Activated CD8-positive, alpha-beta memory T cell treated with anti-CD3 and anti-CD28 coated beads for 24 hours (primary cell): Measurements from ENCODE around the gene KIAA1755.

Experiments
- DNase-seq: peaks from one replicate; pipeline ENCODE4 v3.0.0-alpha.2; 2020

The KIAA1755 gene

DNA sequence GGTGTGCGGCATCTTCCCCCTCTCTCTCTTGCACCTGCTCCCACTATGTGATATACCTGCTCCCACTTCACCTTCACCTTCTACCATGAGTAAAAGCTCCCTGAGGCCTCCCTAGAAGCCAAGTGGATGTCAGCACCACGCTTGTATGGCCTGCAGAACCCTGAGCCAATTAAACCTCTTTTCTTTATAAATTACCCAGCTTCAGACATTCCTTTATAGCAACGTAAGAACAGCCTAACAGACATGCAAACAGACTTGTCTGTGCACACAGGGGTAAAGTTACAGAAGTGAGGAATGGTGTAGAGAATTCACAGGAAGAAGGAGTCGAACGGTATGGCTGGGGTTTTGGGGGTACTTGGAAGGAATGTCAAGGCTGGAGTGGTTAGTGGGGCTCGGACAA, 80.7 kb downstream of the KIAA1755 start:
- DNase-seq: no peak

DNA sequence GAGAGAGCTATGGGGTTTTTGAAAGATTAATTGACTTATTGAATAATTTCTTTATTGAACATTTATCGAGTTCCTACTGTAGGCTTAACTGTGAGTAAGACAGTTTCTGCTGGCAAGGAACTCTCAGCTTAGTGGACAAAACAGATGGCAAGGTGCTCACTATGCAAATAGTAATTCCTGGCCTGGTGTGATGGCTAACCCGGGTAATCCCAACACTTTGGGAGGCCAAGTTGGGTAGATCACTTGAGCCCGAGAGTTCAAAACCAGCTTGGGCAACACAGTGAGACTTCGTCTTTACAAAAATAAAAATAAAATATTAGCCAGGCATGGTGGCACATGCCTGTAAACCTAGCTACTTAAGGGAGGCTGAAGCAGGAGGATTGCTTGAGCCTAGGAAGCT, 82.0 kb downstream of the KIAA1755 start:
- DNase-seq: no peak

DNA sequence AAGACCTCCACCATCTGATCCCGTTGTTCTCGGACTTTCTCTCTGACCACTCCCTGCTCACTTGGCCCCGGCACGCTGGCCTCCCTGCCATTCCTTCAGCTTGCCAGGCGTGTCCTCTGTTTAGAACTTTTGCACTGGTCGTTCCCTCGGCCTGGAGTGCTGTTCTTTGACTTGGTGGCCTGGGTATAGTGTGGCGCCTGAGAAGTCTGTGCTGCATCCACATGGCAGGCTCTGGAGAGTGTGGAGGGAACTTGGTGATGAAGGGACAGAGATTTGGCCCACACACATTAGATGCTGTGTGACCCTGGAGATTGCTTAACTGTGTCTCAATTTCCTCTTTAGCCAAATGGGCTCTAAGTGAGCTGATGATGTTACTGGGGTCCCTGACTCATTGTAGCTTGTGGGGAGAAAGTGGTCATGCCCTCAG, 82.5 kb downstream of the KIAA1755 start:
- DNase-seq: no peak

DNA sequence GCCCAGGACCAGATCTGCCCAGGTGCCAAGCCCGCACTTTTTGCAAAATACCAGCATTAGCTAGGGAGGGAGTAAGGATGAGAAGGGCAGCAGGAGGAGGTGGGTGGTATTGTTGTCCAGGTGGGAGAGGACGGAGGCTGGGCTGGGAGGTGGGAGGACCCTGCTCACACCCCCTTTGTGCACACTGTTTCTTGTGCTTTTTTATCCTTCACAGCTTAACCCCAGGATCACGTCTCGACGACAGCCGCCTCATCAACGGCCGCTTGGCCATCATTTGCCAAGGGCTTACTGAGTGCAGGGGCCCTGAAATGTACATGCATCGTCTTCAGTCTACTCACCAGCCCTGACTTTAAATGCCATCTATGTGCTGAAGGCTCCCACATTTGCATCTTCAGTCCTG, 83.3 kb downstream of the KIAA1755 start:
- DNase-seq: no peak

DNA sequence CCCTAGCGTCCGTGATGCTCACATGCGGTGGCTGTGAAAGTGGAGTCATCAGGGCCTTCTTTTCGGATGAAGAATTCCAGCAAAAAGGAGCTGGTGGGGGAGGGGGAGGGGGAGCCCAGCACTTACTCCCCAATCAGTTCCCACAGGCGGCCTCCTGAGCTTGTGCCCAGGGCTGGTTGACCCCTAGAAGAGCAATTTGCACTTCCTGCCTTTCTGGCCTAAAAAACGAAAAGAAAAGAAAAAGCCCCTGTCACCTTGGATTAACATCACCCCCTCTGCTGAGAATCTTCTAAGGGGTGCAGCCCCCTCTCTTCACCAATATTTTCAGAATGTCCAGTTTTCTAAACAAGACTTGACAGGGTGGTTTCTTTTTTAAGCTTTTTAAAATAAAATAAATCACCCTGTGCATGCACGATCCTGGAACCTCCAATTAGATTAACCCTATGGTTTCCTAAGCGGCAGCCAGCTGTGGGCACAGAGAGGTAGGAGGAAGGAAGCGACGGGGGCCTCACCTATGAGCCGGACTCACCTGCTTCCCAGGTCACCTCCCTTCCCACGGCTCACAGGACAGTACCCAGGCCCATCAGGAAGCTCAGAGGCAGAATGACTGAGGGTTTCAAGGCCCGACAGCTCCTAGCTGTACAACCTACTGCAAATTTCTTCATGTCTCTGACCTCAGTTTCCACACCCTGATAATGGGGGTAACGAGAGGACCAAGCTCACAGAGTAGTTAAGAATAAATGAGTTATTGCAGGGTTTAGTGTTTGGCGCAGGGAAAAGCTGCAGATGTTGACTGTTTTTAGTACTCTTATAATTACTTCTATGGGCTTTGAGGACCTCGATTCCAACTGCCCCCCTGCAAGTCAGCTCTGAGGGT, 85.0 kb downstream of the KIAA1755 start:
- DNase-seq: no peak

DNA sequence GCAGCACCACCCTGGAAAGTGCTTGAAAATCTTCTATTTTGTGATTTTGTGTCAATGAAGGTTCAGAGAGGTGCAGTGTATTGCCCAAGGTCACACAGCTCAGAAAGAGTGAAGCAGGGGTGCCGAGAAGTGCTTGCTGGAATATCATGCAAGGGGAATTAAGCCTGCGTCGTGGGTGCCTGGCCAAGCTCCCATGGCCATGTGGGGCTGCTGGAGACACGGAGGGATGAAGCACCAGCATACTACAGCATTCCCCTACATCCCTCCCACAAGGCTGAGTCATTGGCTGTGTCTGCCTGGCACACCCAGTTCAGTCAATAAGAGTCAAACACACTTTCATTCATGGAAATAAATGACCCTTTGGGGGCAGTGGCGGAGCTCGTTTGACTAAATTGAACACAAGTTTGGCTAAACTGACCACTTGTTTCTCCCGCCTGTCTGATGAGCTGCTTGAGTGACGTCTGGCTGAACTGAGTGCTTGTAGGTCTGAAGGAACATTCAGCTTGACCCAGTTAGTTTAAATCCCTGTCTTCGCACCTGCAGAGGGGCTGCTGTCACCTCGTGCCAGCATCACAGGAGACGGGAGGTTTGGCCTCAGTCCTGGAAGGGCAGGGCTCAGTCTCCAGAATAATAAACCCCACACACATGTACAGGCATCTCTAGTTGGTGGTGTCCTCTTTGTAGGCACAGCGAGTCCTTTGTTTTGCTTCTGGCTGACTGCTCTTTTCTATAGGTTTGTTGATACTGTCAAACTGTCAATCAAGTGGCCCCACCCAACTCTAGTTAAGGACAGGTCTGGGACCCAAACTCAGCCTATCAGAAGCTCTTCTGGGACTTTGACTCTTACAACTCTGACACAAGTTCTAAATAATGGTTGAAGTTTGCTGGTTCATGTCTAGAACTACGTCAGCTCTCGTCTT, 87.0 kb downstream of the KIAA1755 start:
- no peak for DNase-seq

DNA sequence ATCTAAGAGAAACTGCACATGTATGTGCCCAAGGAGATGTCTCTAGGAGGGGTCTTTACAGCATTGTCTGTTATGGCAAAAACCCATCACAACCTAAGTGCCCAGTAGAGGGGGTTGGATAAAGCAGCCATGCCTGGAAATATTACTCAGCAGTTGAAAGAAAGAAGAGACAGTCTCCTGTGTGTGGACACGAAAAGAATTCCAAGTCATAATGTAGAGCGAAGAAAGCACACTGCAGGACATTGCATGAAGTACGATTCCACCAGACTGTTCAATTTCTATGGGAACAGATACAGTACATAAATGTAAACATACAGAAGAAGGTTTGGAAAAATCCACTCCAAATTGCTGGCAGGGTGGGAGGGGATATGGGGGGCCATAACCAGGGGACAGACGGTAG, 88.1 kb downstream of the KIAA1755 start:
- no peak for DNase-seq

DNA sequence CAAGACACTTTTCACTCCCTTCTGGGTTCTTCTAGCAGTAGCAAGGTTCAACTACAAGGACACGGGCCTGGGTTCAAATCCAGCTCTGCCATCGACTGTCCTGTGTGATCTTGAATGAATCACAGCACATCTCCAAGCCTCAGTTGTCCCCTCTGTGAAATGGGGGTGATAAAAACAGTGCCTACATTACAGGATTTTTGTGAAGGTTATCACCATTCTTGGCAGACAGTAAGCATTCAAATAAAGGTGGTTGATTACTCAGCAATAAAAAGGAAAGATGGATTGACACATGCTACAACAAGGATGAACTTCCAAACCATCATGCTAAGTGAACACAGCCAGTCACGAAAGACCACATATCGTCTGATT, 88.9 kb downstream of the KIAA1755 start:
- no peak for DNase-seq

DNA sequence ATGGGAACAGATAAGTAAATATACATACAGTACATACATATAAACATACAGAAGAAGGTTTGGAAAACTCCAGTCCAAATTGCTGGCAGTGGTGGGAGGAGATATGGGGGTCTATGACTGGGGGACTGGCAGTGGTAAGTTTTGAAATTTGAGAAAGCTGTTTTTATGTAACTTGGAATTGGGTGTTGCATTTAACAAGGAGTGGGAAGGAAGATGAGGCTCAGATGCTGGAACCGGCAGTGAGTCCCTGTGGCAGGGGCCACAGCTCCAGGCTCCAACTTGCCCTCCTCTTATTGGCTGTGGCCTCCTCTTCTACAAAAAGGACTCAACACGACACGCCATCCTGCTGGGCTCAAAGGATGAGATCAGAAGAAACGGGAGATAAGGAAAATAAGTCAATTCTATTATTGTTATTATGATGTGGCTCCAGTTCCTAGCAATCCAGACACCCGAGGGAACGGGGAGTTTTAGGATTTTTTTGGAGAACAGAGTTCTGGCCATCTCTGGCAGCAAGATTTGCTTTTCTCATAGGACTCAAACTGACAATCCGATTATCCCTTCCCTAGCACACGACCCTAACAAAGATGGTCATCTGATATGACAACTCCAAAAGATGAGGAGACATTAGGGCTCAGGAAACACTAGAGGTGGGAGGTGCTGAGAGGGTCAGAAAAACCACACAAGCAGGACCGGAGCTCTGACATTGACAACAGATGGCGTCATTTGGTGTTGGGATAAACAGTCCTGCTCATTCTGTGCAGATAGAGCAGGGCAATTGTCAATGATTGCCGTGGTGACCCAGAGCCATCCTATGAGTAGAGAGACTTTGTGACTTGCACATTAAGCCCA, 89.5 kb downstream of the KIAA1755 start:
- no peak for DNase-seq

DNA sequence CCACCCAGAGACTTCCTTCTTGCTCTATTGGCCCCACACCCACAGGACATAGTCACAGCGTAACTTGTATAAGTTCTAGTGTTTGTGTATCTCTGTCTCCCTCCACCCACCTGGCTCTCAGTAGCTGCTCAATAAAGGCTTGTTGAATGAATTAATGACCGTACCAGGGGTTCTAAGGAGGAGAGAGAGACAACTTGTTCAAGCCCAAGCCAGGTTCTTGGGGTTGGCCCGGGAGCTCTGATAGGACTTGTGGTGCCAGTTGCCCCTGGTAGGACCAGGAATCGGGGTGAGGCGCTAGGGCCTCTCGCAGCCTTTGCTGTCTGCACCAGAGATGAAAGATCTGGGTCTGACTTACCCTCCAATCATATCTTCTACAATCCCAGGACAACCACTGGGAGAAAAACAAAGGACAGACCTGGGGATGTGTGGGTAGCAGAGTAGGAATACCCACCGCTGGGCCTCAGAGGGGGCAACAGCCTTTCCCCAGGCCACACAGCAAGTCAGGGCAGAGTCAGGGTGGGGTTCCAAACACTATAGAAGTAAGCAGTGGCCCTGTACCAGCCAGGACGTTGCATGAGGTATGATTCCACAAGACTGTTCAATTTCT, 90.2 kb downstream of the KIAA1755 start:
- no peak for DNase-seq

DNA sequence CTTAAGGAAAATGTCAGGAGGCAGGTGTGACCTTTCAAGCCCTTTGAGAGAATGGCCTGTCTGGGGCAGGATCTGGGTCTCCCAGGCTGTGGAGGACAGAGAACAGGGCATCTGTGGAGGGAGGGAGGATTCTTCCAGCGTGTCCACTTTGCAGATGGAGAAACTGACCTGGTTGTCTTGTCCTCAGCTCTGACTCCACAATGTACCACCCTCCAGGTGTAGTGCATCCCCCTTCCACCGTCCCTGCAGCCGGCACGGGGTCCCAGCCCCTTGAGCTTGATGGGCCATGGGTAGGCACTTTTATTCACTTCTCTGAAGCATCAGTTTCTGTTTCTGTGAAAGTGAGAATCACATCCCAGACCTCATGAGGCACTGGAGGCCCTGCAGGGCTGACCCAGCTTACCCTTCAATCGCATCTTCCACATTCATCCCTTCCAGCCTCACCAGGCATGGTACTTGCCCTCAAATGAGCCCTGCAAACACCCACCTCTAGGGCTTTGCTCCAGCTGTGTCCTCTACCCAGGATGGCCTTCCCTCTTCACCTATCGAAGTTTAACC, 90.8 kb downstream of the KIAA1755 start:
- no peak for DNase-seq

DNA sequence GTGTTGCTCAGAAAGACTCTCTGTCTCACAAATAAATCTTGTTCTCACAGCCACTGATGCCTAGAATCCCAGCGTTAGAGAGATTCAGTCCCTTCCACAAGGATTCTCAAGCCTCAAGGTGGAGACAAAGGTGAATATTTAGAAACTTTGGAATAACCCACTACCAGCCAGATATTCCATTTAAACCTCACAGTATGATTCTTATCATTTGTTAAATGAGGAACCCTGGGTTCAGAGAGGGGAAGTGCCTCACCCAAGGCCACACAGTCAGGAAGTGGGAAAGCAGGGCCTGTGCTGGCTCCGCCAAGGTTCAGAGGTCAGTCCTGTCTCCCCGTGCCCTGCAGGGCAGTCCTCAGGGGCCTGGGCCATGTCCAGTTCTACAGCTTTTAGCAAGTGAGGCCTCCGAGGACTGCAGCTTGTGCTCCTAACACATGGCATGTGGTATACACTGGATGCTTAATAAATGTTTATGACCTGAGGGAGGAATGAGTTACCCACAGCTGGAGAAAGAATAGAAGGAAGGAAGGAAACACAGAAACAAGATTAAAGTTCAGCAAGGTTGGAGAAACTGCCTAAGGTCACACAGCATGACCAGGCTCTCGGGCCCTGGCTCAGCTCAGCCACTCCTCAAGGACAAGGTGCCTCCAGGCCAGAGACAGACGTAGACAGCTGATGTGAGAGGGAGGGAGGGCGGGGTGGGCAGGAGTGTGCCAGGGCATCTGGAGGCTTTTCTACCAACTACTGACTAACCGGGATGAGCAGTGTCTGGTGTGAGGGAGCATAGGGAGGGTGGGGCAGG, 91.5 kb downstream of the KIAA1755 start:
- no peak for DNase-seq

DNA sequence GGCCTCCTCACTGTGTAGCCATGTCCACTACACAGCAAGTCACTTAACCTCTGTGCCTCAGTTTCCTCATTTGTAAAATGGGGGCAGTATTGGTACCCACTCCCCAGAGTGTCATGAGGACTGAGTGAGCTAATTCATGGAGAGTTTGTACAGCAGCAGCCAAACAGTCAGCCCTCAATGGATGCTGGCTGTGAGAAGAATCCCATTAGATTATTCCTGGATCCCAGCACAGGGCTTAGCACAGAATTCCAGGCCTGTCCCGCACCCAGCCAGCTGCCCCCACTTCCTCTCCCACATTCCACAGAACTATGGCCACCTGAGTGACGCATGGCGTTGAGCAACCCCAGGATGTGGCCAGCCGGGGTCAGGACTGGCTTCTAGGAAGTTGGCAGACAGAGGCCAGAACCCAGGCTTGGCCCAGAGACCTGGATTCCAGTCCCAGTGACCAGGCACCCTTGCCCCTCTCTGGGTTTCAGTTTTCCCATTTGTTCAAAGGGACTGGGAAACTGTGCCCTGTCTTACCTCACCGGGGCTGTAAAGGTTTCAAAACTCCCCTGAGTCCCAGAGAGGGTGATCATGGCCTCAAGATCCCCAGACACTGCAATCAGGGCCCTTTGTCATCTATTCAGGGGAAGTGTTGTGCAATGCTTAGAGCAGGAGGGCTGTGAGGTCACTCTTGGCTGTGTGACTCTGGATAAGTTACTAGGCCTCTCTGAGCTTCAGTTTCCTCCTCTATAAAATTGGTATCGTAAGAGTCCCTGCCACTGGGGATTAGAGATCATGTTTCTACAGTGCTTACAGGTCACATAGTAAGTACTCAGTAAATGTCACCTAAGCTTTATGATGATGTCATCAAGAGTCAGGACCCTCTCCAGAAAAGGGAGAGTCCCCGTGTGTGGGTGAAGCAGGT, 92.4 kb downstream of the KIAA1755 start:
- DNase-seq: no peak

DNA sequence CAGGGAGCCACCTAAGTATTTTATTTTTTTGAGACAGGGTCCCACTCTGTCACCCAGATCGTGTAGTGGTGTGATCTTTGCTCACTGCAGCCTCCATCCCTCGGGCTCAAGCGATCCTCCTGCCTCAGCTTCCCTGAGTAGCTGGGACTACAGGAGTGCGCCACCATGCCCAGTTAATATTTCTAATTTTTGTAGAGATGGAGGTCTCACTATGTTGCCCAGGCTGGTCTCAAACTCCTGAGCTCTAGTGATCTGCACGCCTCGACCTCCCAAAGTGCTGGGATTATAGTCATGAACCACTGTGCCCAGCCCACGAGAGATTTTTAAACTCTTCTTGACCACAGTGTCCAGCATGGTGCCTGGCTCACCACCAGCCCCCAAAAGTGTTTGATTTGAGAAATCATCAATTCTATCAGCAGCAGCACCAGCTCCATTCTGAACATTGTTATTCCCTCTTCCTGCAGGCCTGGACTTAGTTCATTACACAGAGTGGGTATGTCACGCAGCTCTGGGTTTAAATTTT, 93.1 kb downstream of the KIAA1755 start:
- no peak for DNase-seq

DNA sequence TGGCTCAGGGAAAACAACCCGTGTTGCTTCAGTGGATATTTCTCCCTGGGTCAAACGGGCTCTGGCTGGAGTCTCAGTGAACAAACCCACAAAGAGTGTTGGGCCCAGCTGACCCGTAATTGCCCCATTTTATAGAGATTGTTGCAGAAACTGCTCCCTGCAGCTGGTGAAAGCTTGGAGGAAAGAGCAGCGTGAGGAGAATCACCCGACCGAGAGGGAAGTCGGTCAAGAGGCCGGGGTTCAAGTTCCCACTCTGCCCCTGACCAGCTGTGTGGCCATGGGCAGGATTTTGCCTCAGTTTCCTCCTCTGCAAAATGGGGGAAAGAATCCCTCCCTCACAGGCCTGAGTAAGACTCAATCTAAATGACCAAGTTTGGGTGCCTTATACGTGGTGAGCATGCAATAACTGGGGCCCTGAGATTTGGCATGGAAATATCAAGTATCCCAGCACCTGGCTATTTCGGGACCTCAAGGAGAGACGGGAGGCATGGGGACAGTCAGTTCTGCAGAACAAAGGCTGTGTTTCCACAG, 93.8 kb downstream of the KIAA1755 start:
- DNase-seq: no peak

DNA sequence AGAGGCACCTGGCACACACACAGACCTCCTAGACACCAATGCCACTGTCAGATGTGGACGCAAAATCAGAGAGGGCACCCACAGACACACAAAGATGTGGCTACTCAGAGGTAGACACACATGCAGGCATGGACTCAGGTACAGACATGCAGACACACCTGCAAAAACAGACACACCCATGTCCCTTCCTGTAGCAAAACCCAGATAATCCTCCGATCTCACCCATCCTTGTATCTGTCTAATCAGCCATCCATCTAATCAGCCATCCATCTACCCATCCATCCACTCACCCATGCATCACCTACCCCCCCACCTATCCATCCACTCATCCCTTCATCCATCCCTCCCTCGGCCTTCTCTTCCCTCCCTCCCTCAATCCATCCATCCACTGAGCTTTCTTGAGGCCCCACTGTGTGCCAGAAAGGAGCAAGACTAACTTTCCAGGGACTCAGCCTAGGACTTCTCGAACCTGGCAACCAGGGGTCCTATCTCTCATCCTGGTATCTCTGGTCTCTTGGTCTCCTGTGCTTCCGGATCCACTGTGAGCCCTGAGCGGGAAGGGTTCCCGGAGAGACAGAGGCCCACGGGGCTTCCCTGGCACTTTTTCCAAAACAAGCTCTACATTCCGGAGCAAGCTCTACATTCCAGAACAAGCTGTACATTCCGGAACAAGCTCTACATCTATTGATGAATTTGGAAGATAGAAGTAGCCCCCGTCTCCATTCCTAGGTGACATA, 94.4 kb downstream of the KIAA1755 start:
- no peak for DNase-seq

DNA sequence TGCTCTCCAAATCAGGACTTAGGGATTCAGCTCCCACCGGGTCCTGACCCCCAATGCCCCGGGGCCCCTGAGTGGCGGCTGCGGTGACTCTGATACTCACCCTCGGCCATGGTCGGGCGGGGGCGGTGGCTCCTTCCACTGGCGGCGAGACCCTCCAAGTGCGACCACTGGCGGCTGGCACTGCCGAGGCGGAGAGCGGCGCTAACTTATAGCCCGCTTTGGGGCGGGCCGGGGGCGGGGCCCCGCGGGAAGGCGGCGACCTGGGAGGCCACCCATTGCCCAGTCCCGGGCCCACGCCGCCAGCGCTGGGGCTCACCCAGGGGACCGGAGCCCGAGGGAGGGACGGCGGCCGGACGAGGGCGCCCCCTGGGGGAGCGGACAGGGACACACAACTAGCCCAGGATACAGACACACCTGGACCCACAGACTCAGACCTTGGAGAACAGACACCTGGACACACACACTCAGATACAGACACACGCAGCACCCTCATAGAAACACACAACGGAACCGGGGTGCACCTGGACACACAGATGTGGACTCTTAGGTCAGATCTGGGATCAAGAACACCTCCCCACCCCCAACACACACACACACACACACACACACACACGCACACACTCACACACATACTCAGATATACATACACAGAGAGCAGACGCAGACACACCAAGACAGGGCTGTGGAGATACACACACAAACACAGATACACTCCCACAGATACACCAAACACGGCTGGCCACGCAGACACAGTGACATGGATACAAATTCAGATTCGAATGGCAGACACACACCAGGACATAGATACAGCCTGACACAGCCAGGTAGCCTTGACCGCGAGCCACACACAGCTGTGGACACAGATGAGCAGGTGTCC, 95.2 kb downstream of the KIAA1755 start, which contains the start of gene TGM2:
Gene TGM2 (minus strand): TSS at position 182 of the 877 bp plus-strand sequence. CDS start 72 bp downstream, at position 110.
- peak; percentile 73 for DNase-seq

DNA sequence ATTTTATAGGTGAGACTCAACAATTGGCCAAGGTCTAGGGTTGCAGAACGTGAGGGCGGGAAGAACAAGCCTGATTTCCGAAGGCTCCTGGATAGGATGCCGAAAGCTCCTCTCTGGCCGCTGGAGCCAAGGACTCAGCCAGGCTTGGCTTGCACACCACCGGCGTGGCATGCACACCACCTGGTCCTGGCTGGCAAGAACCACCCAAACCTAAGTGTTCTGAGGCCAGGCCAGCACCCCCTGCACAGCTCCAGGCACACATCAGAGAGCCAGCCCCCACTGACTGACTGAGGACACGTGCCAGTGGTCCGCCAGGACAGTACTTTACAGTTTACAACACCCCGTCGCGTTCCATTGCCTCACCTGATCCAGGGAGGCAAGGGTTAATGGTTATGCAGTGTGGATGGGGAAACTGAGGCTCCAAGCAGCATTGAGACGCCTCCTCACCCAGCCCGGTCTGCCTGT, 95.9 kb downstream of the KIAA1755 start:
- DNase-seq: no peak
